HEK293 (cell line): ENCODE results near the gene APBB2.

Source experiments
- ATF2 ChIP-seq: fragments of 450-650 bp; formaldehyde crosslinking; IDR thresholded peaks from 2 replicates; pipeline ENCODE4 v1.5.1; 2016; ENCODE audit warnings: missing biosample characterization, missing genetic modification characterization, low read depth
- CTCF ChIP-seq: fragments of 450-650 bp; formaldehyde crosslinking; IDR thresholded peaks from 2 replicates; pipeline ENCODE4 v1.5.1; 2016; ENCODE audit warnings: missing biosample characterization, missing genetic modification characterization
- REST ChIP-seq: fragments of 450-650 bp; formaldehyde crosslinking; IDR thresholded peaks from 2 replicates; pipeline ENCODE4 v1.5.1; 2016; ENCODE audit warnings: missing biosample characterization, missing genetic modification characterization
- ZBTB8A ChIP-seq: fragments of 450-650 bp; formaldehyde crosslinking; IDR thresholded peaks from 2 replicates; pipeline ENCODE4 v1.5.1; 2016; ENCODE audit warnings: missing biosample characterization, missing genetic modification characterization
- ZFP3 ChIP-seq: fragments of 450-650 bp; formaldehyde crosslinking; IDR thresholded peaks from 2 replicates; pipeline ENCODE4 v1.5.1; 2016; ENCODE audit warnings: low read depth, missing biosample characterization, missing genetic modification characterization
- ZNF146 ChIP-seq: fragments of 450-650 bp; formaldehyde crosslinking; IDR thresholded peaks from 2 replicates; pipeline ENCODE4 v1.5.1; 2016; ENCODE audit warnings: missing biosample characterization, missing genetic modification characterization
- ZNF274 ChIP-seq, 2 experiments: fragments of 200-500 bp in 1 of 2; fragments of 450-650 bp in 1 of 2; sonication (Bioruptor generic) in 1 of 2; formaldehyde crosslinking in 1 of 2; IDR thresholded peaks; 2 replicates each; pipeline versions ENCODE4 v1.5.1 to v1.6.1; 2014 to 2016; ENCODE audit warnings: borderline replicate concordance in 1 of 2, inconsistent platforms in 1 of 2, low read length in 1 of 2, missing biosample characterization in 1 of 2, missing genetic modification characterization in 1 of 2
- ZNF324 ChIP-seq: fragments of 450-650 bp; formaldehyde crosslinking; IDR thresholded peaks from 2 replicates; pipeline ENCODE4 v1.5.1; 2016; ENCODE audit warnings: missing biosample characterization, missing genetic modification characterization
- ZNF423 ChIP-seq: fragments of 450-650 bp; formaldehyde crosslinking; IDR thresholded peaks from 2 replicates; pipeline ENCODE4 v1.5.1; 2016; ENCODE audit warnings: missing biosample characterization, missing genetic modification characterization
- ZNF488 ChIP-seq: fragments of 450-650 bp; formaldehyde crosslinking; IDR thresholded peaks from 2 replicates; pipeline ENCODE4 v1.5.1; 2016; ENCODE audit warnings: missing biosample characterization, missing genetic modification characterization
- ZNF513 ChIP-seq: fragments of 450-650 bp; IDR thresholded peaks from 2 replicates; pipeline ENCODE4 v1.5.1; 2018; ENCODE audit warnings: missing biosample characterization, missing genetic modification characterization
- ZNF521 ChIP-seq: fragments of 450-650 bp; formaldehyde crosslinking; IDR thresholded peaks from 2 replicates; pipeline ENCODE4 v1.5.1; 2017; ENCODE audit warnings: missing biosample characterization, mild to moderate bottlenecking, missing genetic modification characterization
- ZNF623 ChIP-seq: fragments of 450-650 bp; formaldehyde crosslinking; IDR thresholded peaks from 2 replicates; pipeline ENCODE4 v1.5.1; 2016; ENCODE audit warnings: missing biosample characterization, missing genetic modification characterization
- ZNF692 ChIP-seq: fragments of 450-650 bp; formaldehyde crosslinking; IDR thresholded peaks from 2 replicates; pipeline ENCODE4 v1.5.1; 2016; ENCODE audit warnings: missing biosample characterization, missing genetic modification characterization

GRCh38 chr4:41015016-41015675 lies 199.2 kb downstream of the APBB2 start:
- TF ChIP-seq ZNF274 (IDR thresholded peaks at IDR 0.05; ENCODE audit: low read length) (no peak), ZNF274 (tag by site-specific recombination; IDR thresholded peaks at IDR 0.05; ENCODE audit: borderline replicate concordance) (no peak), CTCF (no peak), ZNF423 (tag by site-specific recombination) (no peak), ZNF623 (tag by site-specific recombination) (no peak), ZNF521 (tag by site-specific recombination) (no peak), ZNF146 (tag by site-specific recombination) (no peak), REST (no peak), ZNF692 (no peak), ZFP3 (tag by site-specific recombination) (no peak), ATF2 (tag by site-specific recombination) (no peak), ZNF488 (tag by site-specific recombination) (no peak), ZBTB8A (no peak), ZNF324 (no peak), ZNF513 (tag by site-specific recombination) (no peak)
